HCT116 (cell line): ENCODE results near the gene IL26. TPM values are rescaled to one million over a fixed set of nuclear protein-coding genes. Genes with fewer than 3 reads are reported as not detected.

Experiments used
- ATAC-seq: fragments of 200-7000 bp; cut with Tn5 transposase; 2 replicates; pipeline ENCODE4 v1.9.1; 2020; ENCODE audit warnings: mild to moderate bottlenecking, moderate library complexity
- BruUV-seq: library from RNA; stranded (reverse); fragments of 400-500 nt; replicated peaks from 2 replicates; lab custom pipeline; 2021; lab: Mats Ljungman, UMichigan
- CTCF ChIA-PET: fragments of 300-600 bp; sonication (Branson Sonifier 250); formaldehyde crosslinking; loops from one replicate; lab custom pipeline; 2021; ENCODE audit warnings: antibody characterized with exemption; lab: Charles Lee
- POLR2A ChIA-PET: fragments of 300-600, 350-600 bp; sonication (Branson Sonifier 250); formaldehyde crosslinking; loops from one replicate; lab custom pipeline; 2021; ENCODE audit warnings: antibody characterized with exemption; lab: Charles Lee
- RAD21 ChIA-PET, 2 experiments: fragments of 300-600 bp; sonication (Branson Sonifier 250); formaldehyde crosslinking; loops; one replicate each; lab custom pipeline; 2023; ENCODE audit warnings: low total read pairs in 2 of 2; ENCODE audit not compliant: uncharacterized antibody in 2 of 2, unreplicated experiment in 2 of 2, low non-redundant PET in 1 of 2; lab: Charles Lee
- DNase-seq: peaks from one replicate; pipeline ENCODE4 v3.0.0-alpha.2; 2010; ENCODE audit warnings: low read depth, low spot score
- H2AFZ ChIP-seq: fragments of 200-600 bp; shearing (Covaris generic), sonication (generic); 2 replicates; pipeline ENCODE4 v1.6.1; 2017; ENCODE audit warnings: low read depth, mixed run types, mixed read lengths, antibody characterized with exemption, low read length; ENCODE audit not compliant: poor library complexity, severe bottlenecking
- H3K27ac ChIP-seq: 2 replicates; pipeline ENCODE4 v1.5.1; 2012; ENCODE audit warnings: low read depth, low read length
- H3K27me3 ChIP-seq: fragments of 200-600 bp; sonication (generic); 2 replicates; pipeline ENCODE4 v1.6.1; 2016; ENCODE audit warnings: mixed run types, low read length, mixed read lengths; ENCODE audit not compliant: insufficient read depth
- H3K36me3 ChIP-seq, 2 experiments: fragments of 200-500 bp in 1 of 2; fragments of 200-600 bp in 1 of 2; sonication (Bioruptor generic) in 1 of 2; sonication (generic) in 1 of 2; 2 replicates each; pipeline versions ENCODE4 v1.5.1 to v1.6.1; 2014 to 2016; ENCODE audit warnings: low read length in 2 of 2, inconsistent platforms in 1 of 2, mixed read lengths in 1 of 2, mixed run types in 1 of 2; ENCODE audit not compliant: insufficient read depth in 2 of 2, control insufficient read depth in 1 of 2
- H3K4me1 ChIP-seq, 2 experiments: fragments of 200-600 bp in 1 of 2; sonication (generic) in 1 of 2; 2 replicates each; pipeline versions ENCODE4 v1.5.1 to v1.6.1; 2012 to 2017; ENCODE audit warnings: low read length in 2 of 2, inconsistent platforms in 1 of 2, mild to moderate bottlenecking in 1 of 2, mixed read lengths in 1 of 2, mixed run types in 1 of 2, moderate library complexity in 1 of 2; ENCODE audit not compliant: insufficient read depth in 2 of 2, control insufficient read depth in 1 of 2
- H3K4me2 ChIP-seq: fragments of 200-600 bp; sonication (generic); 2 replicates; pipeline ENCODE4 v1.6.1; 2017; ENCODE audit warnings: mixed run types, low read length, mixed read lengths
- H3K4me3 ChIP-seq, 2 experiments: fragments of 200-600 bp in 1 of 2; sonication (generic) in 1 of 2; replicated peaks in 1 of 2; 2 replicates each; pipeline ENCODE4 v1.5.1; 2011 to 2016; ENCODE audit warnings: low read length in 2 of 2, control low read depth in 1 of 2, low read depth in 1 of 2, mild to moderate bottlenecking in 1 of 2, mixed read lengths in 1 of 2, mixed run types in 1 of 2
- H3K79me2 ChIP-seq: fragments of 200-600 bp; sonication (generic); 2 replicates; pipeline ENCODE4 v1.6.1; 2017; ENCODE audit warnings: mild to moderate bottlenecking, mixed run types, low read length, moderate library complexity, mixed read lengths; ENCODE audit not compliant: insufficient read depth
- H3K9ac ChIP-seq: fragments of 200-600 bp; sonication (generic); 2 replicates; pipeline ENCODE4 v1.6.1; 2016; ENCODE audit warnings: low read length, mixed read lengths
- H3K9me2 ChIP-seq: fragments of 200-600 bp; sonication (generic), shearing (Covaris generic); 2 replicates; pipeline ENCODE4 v1.6.1; 2017; ENCODE audit warnings: mixed run types, mild to moderate bottlenecking, moderate library complexity; ENCODE audit not compliant: insufficient read depth
- H3K9me3 ChIP-seq, 2 experiments: fragments of 200-500 bp in 1 of 2; fragments of 200-600 bp in 1 of 2; sonication (Bioruptor generic) in 1 of 2; sonication (generic) in 1 of 2; 2 replicates each; pipeline ENCODE4 v1.6.1; 2014 to 2017; ENCODE audit warnings: low read length in 2 of 2, mixed read lengths in 2 of 2, inconsistent platforms in 1 of 2, low read depth in 1 of 2, mild to moderate bottlenecking in 1 of 2, mixed run types in 1 of 2, moderate library complexity in 1 of 2; ENCODE audit not compliant: control insufficient read depth in 1 of 2, insufficient read depth in 1 of 2
- H4K20me1 ChIP-seq: fragments of 200-600 bp; sonication (generic), shearing (Covaris generic); 2 replicates; pipeline ENCODE4 v1.6.1; 2017; ENCODE audit warnings: mixed run types, mild to moderate bottlenecking, moderate library complexity; ENCODE audit not compliant: insufficient read depth
- CBX3 ChIP-seq: IDR thresholded peaks from 2 replicates; pipeline ENCODE4 v1.6.1; 2012; ENCODE audit warnings: low read depth
- CEBPB ChIP-seq: IDR thresholded peaks from 2 replicates; pipeline ENCODE4 v1.6.1; 2012; ENCODE audit warnings: low read depth
- RAD21 ChIP-seq: IDR thresholded peaks from 2 replicates; pipeline ENCODE4 v1.6.1; 2012; ENCODE audit warnings: low read depth, mild to moderate bottlenecking
- SIN3A ChIP-seq: IDR thresholded peaks from 2 replicates; pipeline ENCODE4 v1.6.1; 2012; ENCODE audit warnings: low read depth
- SRF ChIP-seq: IDR thresholded peaks from 2 replicates; pipeline ENCODE4 v1.6.1; 2012; ENCODE audit warnings: low read depth
- ZFX ChIP-seq: fragments of 450-650 bp; IDR thresholded peaks from 2 replicates; pipeline ENCODE4 v1.6.1; 2017
- intact Hi-C: fragments of 100-400 bp; cut with micrococcal nuclease; formaldehyde crosslinking; loops from 2 replicates; pipeline ENCODE4 v1.10.0; 2022
- total RNA-seq: library from RNA; stranded (reverse); gene quantifications from one replicate; pipeline ENCODE4 v1.2.1, GENCODE V29; 2021; ENCODE audit not compliant: unreplicated experiment
- TF ChIP-seq, protein P1 (sequence below), 3 experiments: fragments of 200-600 bp in 1 of 3; sonication (generic) in 1 of 3; IDR thresholded peaks in 2 of 3; conservative IDR thresholded peaks in 1 of 3; 2 replicates each; pipeline ENCODE4 v1.5.1; 2012 to 2017; ENCODE audit warnings: low read depth in 2 of 3, low read length in 2 of 3, antibody characterized with exemption in 1 of 3, borderline replicate concordance in 1 of 3, control low read depth in 1 of 3, mild to moderate bottlenecking in 1 of 3, mixed read lengths in 1 of 3, mixed run types in 1 of 3, moderate library complexity in 1 of 3; ENCODE audit not compliant: insufficient read depth in 1 of 3
- TF ChIP-seq, protein P2 (sequence below): IDR thresholded peaks from 2 replicates; pipeline ENCODE4 v1.6.1; 2012

IL26 gene
- total RNA-seq, 1 experiment from 2014 or later, result not detected

DNA sequence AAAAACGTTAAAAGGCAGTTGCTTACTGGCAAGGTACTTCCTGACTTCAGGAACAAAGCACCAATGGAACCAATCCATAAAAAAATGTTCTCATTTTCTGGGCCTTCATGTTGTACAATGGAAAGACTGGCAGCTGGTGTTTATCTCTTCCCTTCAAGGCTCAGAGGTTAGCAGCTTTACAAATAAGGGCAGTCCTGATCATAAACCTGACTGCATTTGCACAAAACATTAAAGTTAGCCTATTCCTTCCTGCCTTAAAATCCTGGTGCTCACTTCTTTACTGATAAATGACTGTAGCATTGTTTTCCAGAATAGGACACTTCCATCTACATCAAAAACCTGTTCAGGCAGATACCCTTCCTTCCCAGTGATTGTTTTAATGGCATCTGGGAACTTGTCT lies 19.2 kb downstream of the IL26 start:
- ChIA-PET POLR2A (no interaction called here), CTCF (no interaction called here), RAD21 (no interaction called here)
- no peaks in the 10 kb centered on the region for H3K36me3 ChIP-seq
- H3K9ac ChIP-seq, result no peak overlapping the region
- H3K9me3 ChIP-seq, result no peaks in the 10 kb centered on the region
- no peaks in the 10 kb centered on the region for H4K20me1 ChIP-seq
- intact Hi-C loops, result no loop called here
- H3K4me2 ChIP-seq, result no peak overlapping the region
- H3K9me2 ChIP-seq, result no peaks in the 10 kb centered on the region
- no peaks in the 10 kb centered on the region for H3K79me2 ChIP-seq
- TF ChIP-seq CBX3 (no peak), RAD21 (no peak)
- TF ChIP-seq, protein P1, sequence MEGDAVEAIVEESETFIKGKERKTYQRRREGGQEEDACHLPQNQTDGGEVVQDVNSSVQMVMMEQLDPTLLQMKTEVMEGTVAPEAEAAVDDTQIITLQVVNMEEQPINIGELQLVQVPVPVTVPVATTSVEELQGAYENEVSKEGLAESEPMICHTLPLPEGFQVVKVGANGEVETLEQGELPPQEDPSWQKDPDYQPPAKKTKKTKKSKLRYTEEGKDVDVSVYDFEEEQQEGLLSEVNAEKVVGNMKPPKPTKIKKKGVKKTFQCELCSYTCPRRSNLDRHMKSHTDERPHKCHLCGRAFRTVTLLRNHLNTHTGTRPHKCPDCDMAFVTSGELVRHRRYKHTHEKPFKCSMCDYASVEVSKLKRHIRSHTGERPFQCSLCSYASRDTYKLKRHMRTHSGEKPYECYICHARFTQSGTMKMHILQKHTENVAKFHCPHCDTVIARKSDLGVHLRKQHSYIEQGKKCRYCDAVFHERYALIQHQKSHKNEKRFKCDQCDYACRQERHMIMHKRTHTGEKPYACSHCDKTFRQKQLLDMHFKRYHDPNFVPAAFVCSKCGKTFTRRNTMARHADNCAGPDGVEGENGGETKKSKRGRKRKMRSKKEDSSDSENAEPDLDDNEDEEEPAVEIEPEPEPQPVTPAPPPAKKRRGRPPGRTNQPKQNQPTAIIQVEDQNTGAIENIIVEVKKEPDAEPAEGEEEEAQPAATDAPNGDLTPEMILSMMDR (IDR thresholded peaks at IDR 0.05 in 2 of 3, conservative IDR thresholded peaks at IDR 0.05 in 1 of 3; ENCODE audit: borderline replicate concordance in 1 of 3, insufficient read depth in 1 of 3, low read depth in 2 of 3, low read length in 2 of 3), result no peak
- ATAC-seq, result no peak
- no peaks in the 10 kb centered on the region for H3K27me3 ChIP-seq
- H2AFZ ChIP-seq, result no peak overlapping the region
- no TSS peak for BruUV-seq
- no peak overlapping the region for H3K4me3 ChIP-seq
- no peak overlapping the region for H3K27ac ChIP-seq
- peaks cover 0 to 5% of the 10 kb centered on the region in 2 experiments; a peak in 1 of 4 replicates for H3K4me1 ChIP-seq
- DNase-seq, result no peak

DNA sequence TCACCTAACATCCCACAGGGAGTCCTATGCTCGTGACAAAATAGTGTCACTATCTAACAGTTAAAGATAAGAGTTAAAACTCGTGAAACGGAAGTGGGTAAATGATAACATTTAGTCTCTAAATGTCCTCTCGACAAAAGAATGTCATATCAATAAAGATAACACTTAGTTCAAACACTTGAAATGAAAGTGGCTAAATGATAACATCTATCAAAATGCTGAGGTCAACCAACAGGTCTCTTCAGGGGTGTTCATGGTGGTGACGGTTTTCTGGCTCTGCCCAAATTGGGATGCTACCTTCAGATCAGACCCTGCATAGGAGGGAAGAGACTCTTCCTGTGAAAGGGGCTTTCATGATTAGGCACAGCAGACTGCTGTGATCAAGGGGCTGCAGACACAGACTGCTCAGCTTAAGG lies 22.1 kb downstream of the IL26 start:
- ChIA-PET RAD21 (no interaction called here), POLR2A (no interaction called here), CTCF (no interaction called here)
- no peak overlapping the region for H3K4me3 ChIP-seq
- H3K27me3 ChIP-seq, result no peaks in the 10 kb centered on the region
- no peak overlapping the region for H2AFZ ChIP-seq
- H4K20me1 ChIP-seq, result no peaks in the 10 kb centered on the region
- ATAC-seq, result no peak
- H3K27ac ChIP-seq, result no peak overlapping the region
- no peaks in the 10 kb centered on the region for H3K9me3 ChIP-seq
- DNase-seq, result no peak
- no peak overlapping the region for H3K9ac ChIP-seq
- no TSS peak for BruUV-seq
- H3K36me3 ChIP-seq, result no peaks in the 10 kb centered on the region
- H3K4me2 ChIP-seq, result no peak overlapping the region
- intact Hi-C loops, result no loop called here
- no peaks in the 10 kb centered on the region for H3K79me2 ChIP-seq
- no peaks in the 10 kb centered on the region for H3K9me2 ChIP-seq
- TF ChIP-seq ZFX, result no peak
- TF ChIP-seq CEBPB, result no peak
- no peak for TF ChIP-seq SIN3A
- TF ChIP-seq, protein P2, sequence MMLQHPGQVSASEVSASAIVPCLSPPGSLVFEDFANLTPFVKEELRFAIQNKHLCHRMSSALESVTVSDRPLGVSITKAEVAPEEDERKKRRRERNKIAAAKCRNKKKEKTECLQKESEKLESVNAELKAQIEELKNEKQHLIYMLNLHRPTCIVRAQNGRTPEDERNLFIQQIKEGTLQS, result no peak
- no peak for TF ChIP-seq SRF
- TF ChIP-seq, all 23 proteins: peak for 0
- peaks cover 0 to under 1% of the 10 kb centered on the region in 2 experiments; a peak in 1 of 4 replicates for H3K4me1 ChIP-seq
